CD8-positive, alpha-beta memory T cell (primary cell): ENCODE data around the gene TRAPPC3L. TPM values are rescaled to one million over a fixed set of nuclear protein-coding genes. Genes with fewer than 3 reads are reported as not detected.

ENCODE experiments used
- CTCF ChIA-PET: fragments of 350-600 bp; sonication (Branson Sonifier 250); formaldehyde crosslinking; loops from one replicate; lab custom pipeline; 2021; ENCODE audit warnings: antibody characterized with exemption; lab: Charles Lee
- POLR2A ChIA-PET: fragments of 350-600 bp; sonication (Branson Sonifier 250); formaldehyde crosslinking; loops from one replicate; lab custom pipeline; 2021; ENCODE audit warnings: antibody characterized with exemption; lab: Charles Lee
- DNase-seq, 5 donors: peaks; one replicate each; pipeline versions ENCODE4 v3.0.0 to v3.0.0-alpha.2; 2020 to 2022; ENCODE audit warnings: mixed read lengths in 1 of 5
- H3K27ac ChIP-seq: one replicate; pipeline ENCODE4 v1.7.0; 2013; ENCODE audit warnings: low read depth, mild to moderate bottlenecking, low read length, moderate library complexity
- H3K27me3 ChIP-seq: 2 replicates; pipeline ENCODE4 v1.7.0; 2013; ENCODE audit warnings: low read length, mild to moderate bottlenecking; ENCODE audit not compliant: insufficient read depth, poor library complexity, severe bottlenecking
- H3K36me3 ChIP-seq: 2 replicates; pipeline ENCODE4 v1.7.0; 2013; ENCODE audit warnings: mild to moderate bottlenecking, low read length, moderate library complexity; ENCODE audit not compliant: insufficient read depth
- H3K4me1 ChIP-seq: 2 replicates; pipeline ENCODE4 v1.7.0; 2013; ENCODE audit warnings: mild to moderate bottlenecking, low read length, moderate library complexity; ENCODE audit not compliant: insufficient read depth
- H3K4me3 ChIP-seq: 2 replicates; pipeline ENCODE4 v1.7.0; 2013; ENCODE audit warnings: mild to moderate bottlenecking, low read length
- H3K9me3 ChIP-seq: 2 replicates; pipeline ENCODE4 v1.7.0; 2013; ENCODE audit warnings: mild to moderate bottlenecking, low read length
- H3K27ac Mint-ChIP-seq, 8 donors: one replicate each; pipeline ENCODE4 v1.8.0; 2020 to 2021; ENCODE audit warnings: mixed read lengths in 8 of 8, mild to moderate bottlenecking in 6 of 8, inconsistent platforms in 3 of 8, moderate library complexity in 3 of 8
- H3K27me3 Mint-ChIP-seq, 2 donors: one replicate each; pipeline ENCODE4 v1.8.0; 2020 to 2021; ENCODE audit warnings: mixed read lengths in 2 of 2, mild to moderate bottlenecking in 1 of 2, moderate library complexity in 1 of 2
- H3K36me3 Mint-ChIP-seq, 3 donors: one replicate each; pipeline ENCODE4 v1.8.0; 2020 to 2021; ENCODE audit warnings: mixed read lengths in 3 of 3, inconsistent platforms in 1 of 3, mild to moderate bottlenecking in 1 of 3
- H3K4me1 Mint-ChIP-seq, 3 donors: one replicate each; pipeline ENCODE4 v1.8.0; 2020 to 2021; ENCODE audit warnings: mixed read lengths in 3 of 3, inconsistent platforms in 1 of 3, mild to moderate bottlenecking in 1 of 3
- H3K4me3 Mint-ChIP-seq, 7 donors: one replicate each; pipeline ENCODE4 v1.8.0; 2020 to 2021; ENCODE audit warnings: mixed read lengths in 7 of 7, mild to moderate bottlenecking in 6 of 7, moderate library complexity in 4 of 7, inconsistent platforms in 2 of 7
- H3K9me3 Mint-ChIP-seq, 5 donors: one replicate each; pipeline ENCODE4 v1.8.0; 2020 to 2022; ENCODE audit warnings: mixed read lengths in 5 of 5, mild to moderate bottlenecking in 3 of 5, moderate library complexity in 2 of 5, inconsistent platforms in 1 of 5
- polyA plus RNA-seq: library from polyadenylated mRNA; unstranded; fragments of 300-500 nt; fragmentation: Illumina TruSeq; gene quantifications from one replicate; pipeline ENCODE4 v1.2.3, GENCODE V29; 2021
- total RNA-seq, 2 experiments: library from RNA; stranded (reverse); gene quantifications; one replicate each; pipeline ENCODE4 v1.2.3, GENCODE V29; 2021

TRAPPC3L gene
- total and polyA plus RNA-seq, 3 experiments from 2014 or later, result not detected

- Mint-ChIP-seq H3K9me3 (no peaks in the 10 kb centered on the region), H3K4me1 (peaks cover 18 to 29% (median 27%) of the 10 kb centered on the region in 3 donors), H3K36me3 (no peaks in the 10 kb centered on the region), H3K27me3 (peaks cover 0 to 12% of the 10 kb centered on the region in 2 donors), H3K4me3 (no peak overlapping the region), H3K27ac (no peak overlapping the region)
- no peaks in the 10 kb centered on the region for H3K27me3 ChIP-seq
- POLR2A ChIA-PET, result no interaction called here
- CTCF ChIA-PET, result no interaction called here
- no peaks in the 10 kb centered on the region for H3K36me3 ChIP-seq
- peaks cover 18% of the 10 kb centered on the region for H3K4me1 ChIP-seq
- H3K4me3 ChIP-seq, result no peak overlapping the region
- no peak for DNase-seq
- H3K9me3 ChIP-seq, result no peaks in the 10 kb centered on the region
- H3K27ac ChIP-seq, result no peak overlapping the region
Measured at GRCh38 chr6:116472706-116473105, 72.8 kb downstream of the TRAPPC3L start.

- H3K4me3 ChIP-seq, result no peak overlapping the region
- no peaks in the 10 kb centered on the region for H3K9me3 ChIP-seq
- H3K4me3 Mint-ChIP-seq, result no peak overlapping the region
- no peak for DNase-seq
- H3K36me3 ChIP-seq, result no peaks in the 10 kb centered on the region
- no peak overlapping the region for H3K27ac ChIP-seq
- no peaks in the 10 kb centered on the region for H3K9me3 Mint-ChIP-seq
- H3K4me1 Mint-ChIP-seq, result peaks cover 20 to 34% (median 24%) of the 10 kb centered on the region in 3 donors
- ChIA-PET CTCF (no interaction called here), POLR2A (no interaction called here)
- no peaks in the 10 kb centered on the region for H3K27me3 ChIP-seq
- peaks cover 16% of the 10 kb centered on the region for H3K4me1 ChIP-seq
- H3K36me3 Mint-ChIP-seq, result no peaks in the 10 kb centered on the region
- no peak overlapping the region for H3K27ac Mint-ChIP-seq
- H3K27me3 Mint-ChIP-seq, result peaks cover 0 to 12% of the 10 kb centered on the region in 2 donors
Measured at GRCh38 chr6:116471531-116471930, 74.0 kb downstream of the TRAPPC3L start.

GRCh38 chr6:116468293-116468692 is 77.2 kb downstream of the TRAPPC3L start:
- no peaks in the 10 kb centered on the region for H3K9me3 ChIP-seq
- Mint-ChIP-seq H3K4me1 (peaks cover 0 to 25% (median 3%) of the 10 kb centered on the region in 3 donors), H3K27ac (no peak overlapping the region), H3K27me3 (peaks cover under 1 to 21% of the 10 kb centered on the region in 2 donors), H3K9me3 (no peaks in the 10 kb centered on the region), H3K36me3 (no peaks in the 10 kb centered on the region), H3K4me3 (no peak overlapping the region)
- H3K27me3 ChIP-seq, result no peaks in the 10 kb centered on the region
- ChIA-PET POLR2A (no interaction called here), CTCF (no interaction called here)
- no peak overlapping the region for H3K27ac ChIP-seq
- peaks cover 4% of the 10 kb centered on the region for H3K4me1 ChIP-seq
- H3K36me3 ChIP-seq, result no peaks in the 10 kb centered on the region
- DNase-seq, result no peak
- no peak overlapping the region for H3K4me3 ChIP-seq

GRCh38 chr6:116467514-116467913 is 78.0 kb downstream of the TRAPPC3L start:
- Mint-ChIP-seq H3K4me1 (peaks cover 6 to 33% (median 8%) of the 10 kb centered on the region in 3 donors), H3K36me3 (no peaks in the 10 kb centered on the region), H3K9me3 (no peaks in the 10 kb centered on the region), H3K27ac (no peak overlapping the region), H3K4me3 (no peak overlapping the region), H3K27me3 (peaks cover 6 to 26% of the 10 kb centered on the region in 2 donors)
- no peak overlapping the region for H3K4me3 ChIP-seq
- ChIA-PET POLR2A (no interaction called here), CTCF (no interaction called here)
- no peaks in the 10 kb centered on the region for H3K9me3 ChIP-seq
- no peak overlapping the region for H3K27ac ChIP-seq
- no peaks in the 10 kb centered on the region for H3K36me3 ChIP-seq
- no peaks in the 10 kb centered on the region for H3K27me3 ChIP-seq
- no peak for DNase-seq
- peaks cover 9% of the 10 kb centered on the region for H3K4me1 ChIP-seq

GRCh38 chr6:116467096-116467495 is 78.4 kb downstream of the TRAPPC3L start:
- peaks cover 12% of the 10 kb centered on the region for H3K4me1 ChIP-seq
- POLR2A ChIA-PET, result no interaction called here

GRCh38 chr6:116465246-116465645 is 80.2 kb downstream of the TRAPPC3L start:
- Histone ChIP-seq H3K36me3 (no peaks in the 10 kb centered on the region), H3K27me3 (no peaks in the 10 kb centered on the region), H3K4me1 (peaks cover 19% of the 10 kb centered on the region), H3K9me3 (no peaks in the 10 kb centered on the region), H3K27ac (no peak overlapping the region), H3K4me3 (no peak overlapping the region)
- Mint-ChIP-seq H3K27me3 (peaks cover 10 to 33% of the 10 kb centered on the region in 2 donors), H3K9me3 (no peaks in the 10 kb centered on the region), H3K4me3 (no peak overlapping the region), H3K4me1 (peaks cover 16 to 46% (median 20%) of the 10 kb centered on the region in 3 donors), H3K36me3 (no peaks in the 10 kb centered on the region), H3K27ac (no peak overlapping the region)
- no peak for DNase-seq
- ChIA-PET POLR2A (no interaction called here), CTCF (no interaction called here)

More at GRCh38 chr6:116467096-116467495, 78.4 kb downstream of the TRAPPC3L start:
- Histone ChIP-seq H3K36me3 (no peaks in the 10 kb centered on the region), H3K27ac (no peak overlapping the region), H3K9me3 (no peaks in the 10 kb centered on the region), H3K4me3 (no peak overlapping the region), H3K27me3 (no peaks in the 10 kb centered on the region)
- H3K27ac Mint-ChIP-seq, result peak overlapping the region in 2 of 8 donors; percentile 30 to 60
- no peaks in the 10 kb centered on the region for H3K9me3 Mint-ChIP-seq
- H3K4me1 Mint-ChIP-seq, result peaks cover 7 to 36% (median 9%) of the 10 kb centered on the region in 3 donors
- H3K4me3 Mint-ChIP-seq, result no peak overlapping the region
- CTCF ChIA-PET, result no interaction called here
- H3K36me3 Mint-ChIP-seq, result no peaks in the 10 kb centered on the region
- H3K27me3 Mint-ChIP-seq, result peaks cover 6 to 25% of the 10 kb centered on the region in 2 donors
- no peak for DNase-seq

- H3K9me3 Mint-ChIP-seq, result no peaks in the 10 kb centered on the region
- peak overlapping the region in 3 of 7 donors; percentile 23 to 77 (median 37) for H3K4me3 Mint-ChIP-seq
- H3K27ac Mint-ChIP-seq, result no peak overlapping the region
- no peak for DNase-seq
- Histone ChIP-seq H3K4me1 (peaks cover 19% of the 10 kb centered on the region), H3K36me3 (no peaks in the 10 kb centered on the region), H3K27ac (no peak overlapping the region), H3K27me3 (no peaks in the 10 kb centered on the region), H3K9me3 (no peaks in the 10 kb centered on the region), H3K4me3 (no peak overlapping the region)
- H3K27me3 Mint-ChIP-seq, result peaks cover 10 to 29% of the 10 kb centered on the region in 2 donors
- ChIA-PET POLR2A (no interaction called here), CTCF (interaction anchor here (1.2 kb wide), 1 partner anchor 19 kb away, joined by 3 read pairs; no protein-coding TSS in a partner anchor)
- H3K36me3 Mint-ChIP-seq, result no peaks in the 10 kb centered on the region
- peaks cover 16 to 46% (median 20%) of the 10 kb centered on the region in 3 donors for H3K4me1 Mint-ChIP-seq
Measured at GRCh38 chr6:116463301-116463700, 82.2 kb downstream of the TRAPPC3L start.

GRCh38 chr6:116461932-116462885 is 83.3 kb downstream of the TRAPPC3L start:
- H3K36me3 ChIP-seq, result no peaks in the 10 kb centered on the region
- Mint-ChIP-seq H3K27me3 (peaks cover 10 to 29% of the 10 kb centered on the region in 2 donors), H3K4me1 (peaks cover 16 to 40% (median 20%) of the 10 kb centered on the region in 3 donors), H3K27ac (peak overlapping the region in 5 of 8 donors; percentile 20 to 95 (median 63)), H3K36me3 (no peaks in the 10 kb centered on the region), H3K4me3 (peak overlapping the region; percentile 75 to 92 (median 80)), H3K9me3 (no peaks in the 10 kb centered on the region)
- peak; percentile 3 to 70 (median 49) for DNase-seq
- peak overlapping the region; percentile 56 for H3K4me3 ChIP-seq
- ChIA-PET CTCF (interaction anchor here (1.0 to 1.2 kb wide), 2 partner anchors 18 to 71 kb away, joined by 3 read pairs; no protein-coding TSS in a partner anchor), POLR2A (interaction anchor here (0.6 kb wide), 1 partner anchor 183 kb away, joined by 3 read pairs; the partner anchor contains the start of gene TSPYL1)
- no peak overlapping the region for H3K27ac ChIP-seq
- H3K27me3 ChIP-seq, result no peaks in the 10 kb centered on the region
- no peaks in the 10 kb centered on the region for H3K9me3 ChIP-seq
- peaks cover 19% of the 10 kb centered on the region for H3K4me1 ChIP-seq
